ENCODE measurements around the gene DNAH11.
A peak's percentile ranks its signal among the peaks of the same experiment; 100 is the strongest.

Gene DNAH11

DNA sequence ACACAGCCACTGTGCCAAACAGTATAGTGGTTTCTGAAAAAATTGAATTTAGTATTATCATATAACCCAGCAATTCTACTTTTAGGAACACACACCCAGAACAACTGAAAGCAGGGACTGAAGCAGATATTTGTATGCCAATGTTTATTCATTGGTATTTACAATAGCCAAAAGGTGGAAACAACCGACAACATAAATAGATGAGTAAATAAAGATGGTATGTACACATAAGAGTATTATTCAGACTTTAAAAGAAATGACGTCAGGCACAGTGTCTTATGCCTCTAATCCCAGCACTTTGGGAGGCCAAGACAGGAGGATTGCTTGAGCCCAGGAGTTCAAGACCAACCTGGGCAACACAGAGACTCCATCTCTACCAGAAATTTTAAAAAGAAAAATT lies 395.6 kb downstream of the DNAH11 start:
- DNase-seq (ENCODE audit: low read depth): no peak

GRCh38 chr7:21939136-21939857 lies 396.5 kb downstream of the DNAH11 start:
- DNase-seq (ENCODE audit: low read depth): no peak

- no peak for DNase-seq (ENCODE audit: low read depth)
Observed at GRCh38 chr7:21939858-21940372, 397.1 kb downstream of the DNAH11 start.

GRCh38 chr7:21941611-21942141 lies 398.8 kb downstream of the DNAH11 start:
- no peak for DNase-seq (ENCODE audit: low read depth)

- no peak for DNase-seq (ENCODE audit: low read depth)
Observed at GRCh38 chr7:21942955-21943354, 400.1 kb downstream of the DNAH11 start.

DNA sequence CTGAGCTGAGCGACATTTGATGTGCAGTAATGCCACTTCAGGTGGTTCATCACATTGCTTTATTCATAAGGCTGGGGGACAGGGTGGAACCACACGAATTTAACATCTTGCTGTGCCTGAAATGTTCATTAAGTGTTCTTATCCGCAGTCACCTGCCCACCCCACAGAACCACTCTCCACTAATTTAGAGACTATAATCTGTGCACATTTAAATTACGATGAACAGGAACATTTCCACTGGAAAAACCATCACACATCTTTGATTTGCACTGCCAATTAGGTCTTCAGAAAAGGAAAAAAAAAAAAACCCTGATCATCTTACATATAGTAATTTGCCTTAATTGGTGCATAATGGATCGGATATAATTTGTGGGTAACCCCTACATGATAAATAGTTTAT lies 400.6 kb downstream of the DNAH11 start:
- DNase-seq (ENCODE audit: low read depth): no peak

- no peak for DNase-seq (ENCODE audit: low read depth)
Observed at GRCh38 chr7:21944616-21945453, 402.0 kb downstream of the DNAH11 start.

GRCh38 chr7:21945454-21946221 lies 402.8 kb downstream of the DNAH11 start, which contains the start of gene CDCA7L:
CDCA7L (minus strand) TSS chr7:21945899; CDS start chr7:21945804, 95 bp downstream.
- DNase-seq (ENCODE audit: low read depth): no peak

DNA sequence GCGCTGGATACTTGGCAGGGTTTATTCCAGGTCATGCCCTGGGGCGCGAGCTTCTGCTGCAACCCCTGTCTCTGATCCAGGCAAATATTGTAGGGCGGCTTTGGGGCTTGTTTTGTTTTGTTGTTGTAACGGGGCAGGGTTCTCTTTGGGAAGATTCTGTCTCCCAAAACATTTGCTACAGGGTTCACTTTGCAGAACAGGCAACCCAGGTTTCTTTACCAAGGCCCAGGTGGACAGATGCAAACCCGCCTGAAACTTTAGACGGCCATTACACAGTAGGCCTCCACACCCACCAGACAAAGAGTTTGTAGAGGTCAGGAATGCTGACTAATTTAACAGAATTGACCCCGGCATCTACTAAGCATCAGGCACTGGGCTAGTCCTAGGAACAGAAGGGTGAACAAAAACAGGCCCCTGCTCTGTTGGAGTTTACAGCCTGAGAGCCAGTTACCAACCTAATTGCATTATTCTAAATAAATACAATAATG lies 403.4 kb downstream of the DNAH11 start:
- peak; percentile 68 for DNase-seq (ENCODE audit: low read depth)

GRCh38 chr7:21947056-21947455 lies 404.2 kb downstream of the DNAH11 start:
- DNase-seq (ENCODE audit: low read depth): no peak

GRCh38 chr7:21947946-21948345 lies 405.1 kb downstream of the DNAH11 start:
- DNase-seq (ENCODE audit: low read depth): no peak

- no peak for DNase-seq (ENCODE audit: low read depth)
Observed at GRCh38 chr7:21948364-21948763, 405.5 kb downstream of the DNAH11 start.

DNA sequence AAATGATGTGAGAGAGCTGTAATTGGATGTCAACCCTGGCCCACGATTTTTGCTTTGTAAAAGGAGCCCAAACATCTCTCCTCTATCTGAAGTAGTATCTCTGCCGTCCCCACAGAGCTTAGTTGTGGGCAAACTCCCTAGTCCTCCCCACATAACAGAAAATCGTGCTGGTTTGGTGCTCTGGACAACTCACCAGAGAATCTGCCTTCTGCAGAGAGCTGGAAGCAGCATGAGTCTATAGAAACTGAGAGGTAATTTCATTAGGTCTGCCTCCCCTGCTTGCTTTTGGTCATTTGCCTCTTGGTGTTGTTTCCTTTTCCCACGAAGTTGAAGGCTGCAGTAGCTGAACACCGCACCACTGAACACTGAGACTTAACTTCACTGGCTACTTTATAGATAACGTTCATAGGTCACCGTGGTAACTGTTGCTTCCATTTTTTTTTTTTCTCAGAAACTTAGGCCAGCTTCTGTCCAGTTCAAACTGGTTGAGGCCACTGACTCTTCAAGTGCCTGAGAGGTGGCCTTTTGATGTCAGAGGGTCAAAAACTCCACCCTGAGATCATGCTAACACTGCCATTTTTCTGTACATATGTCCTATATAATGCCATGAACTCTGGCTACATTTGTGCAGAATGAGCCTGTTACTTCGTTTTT lies 406.2 kb downstream of the DNAH11 start:
- no peak for DNase-seq (ENCODE audit: low read depth)
